NCI-H345 treated with DMSO at 0.1 percent for 48 hours (cell line): Measurements from ENCODE around the gene MEGF11.
"Not testable (repeated sequence)": the region's sequence is repeated elsewhere in the genome, so short reads cannot be mapped to it uniquely, and the experiment has no call there.

ENCODE experiments used
- DNase-seq: peaks from one replicate; lab custom pipeline; 2025; ENCODE audit not compliant: unreplicated experiment; lab: John Stamatoyannopoulos, UW

Gene MEGF11

DNA sequence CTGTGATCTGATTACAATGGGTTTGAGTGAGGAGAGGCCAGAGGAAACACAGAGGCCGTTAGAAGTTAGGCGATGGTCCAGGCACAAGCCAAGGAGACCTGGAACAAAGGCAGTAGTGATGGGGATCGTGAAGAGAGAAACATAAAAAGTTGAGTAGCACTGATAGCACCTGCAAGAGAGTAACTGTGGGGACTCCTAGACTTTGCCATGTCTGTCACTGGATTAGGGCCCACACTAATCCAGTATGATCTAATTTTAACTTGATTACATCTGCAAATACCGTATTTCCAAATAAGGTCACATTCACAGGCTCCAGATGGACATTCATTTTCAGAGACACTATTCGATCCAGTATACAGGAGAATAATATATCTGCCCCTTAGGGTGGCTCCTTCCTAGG lies 239.5 kb downstream of the MEGF11 start:
- DNase-seq: no peak

DNA sequence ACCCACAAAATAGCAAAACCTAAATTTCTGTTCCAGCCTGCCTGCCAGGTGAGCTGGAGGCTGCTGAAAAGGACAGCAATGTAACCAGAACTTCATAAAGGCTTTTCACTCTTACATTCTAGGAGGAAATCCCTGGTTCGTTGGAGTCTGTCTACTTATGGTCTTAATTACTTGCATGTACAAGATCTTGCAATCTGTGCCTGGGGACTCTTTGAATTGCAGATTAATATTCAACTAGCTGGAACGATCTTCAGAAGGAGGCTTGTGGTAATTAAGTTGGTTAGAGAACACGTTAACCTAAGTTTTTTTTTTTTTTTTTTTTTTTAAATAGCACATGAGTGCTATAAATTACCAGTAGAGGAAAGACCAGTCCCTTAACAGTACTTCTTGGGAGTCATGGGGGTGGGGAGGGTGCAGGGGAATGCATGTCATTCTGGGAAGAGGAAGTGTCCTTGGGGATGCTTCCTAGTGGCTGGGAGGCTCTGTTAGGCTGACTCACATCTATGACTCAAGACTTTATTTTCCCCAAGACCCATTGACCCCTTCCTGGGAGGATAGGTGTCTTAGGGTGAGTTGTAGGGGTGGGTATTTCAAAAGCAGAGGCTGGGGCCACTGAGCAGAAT lies 244.5 kb downstream of the MEGF11 start:
- DNase-seq: no peak

DNA sequence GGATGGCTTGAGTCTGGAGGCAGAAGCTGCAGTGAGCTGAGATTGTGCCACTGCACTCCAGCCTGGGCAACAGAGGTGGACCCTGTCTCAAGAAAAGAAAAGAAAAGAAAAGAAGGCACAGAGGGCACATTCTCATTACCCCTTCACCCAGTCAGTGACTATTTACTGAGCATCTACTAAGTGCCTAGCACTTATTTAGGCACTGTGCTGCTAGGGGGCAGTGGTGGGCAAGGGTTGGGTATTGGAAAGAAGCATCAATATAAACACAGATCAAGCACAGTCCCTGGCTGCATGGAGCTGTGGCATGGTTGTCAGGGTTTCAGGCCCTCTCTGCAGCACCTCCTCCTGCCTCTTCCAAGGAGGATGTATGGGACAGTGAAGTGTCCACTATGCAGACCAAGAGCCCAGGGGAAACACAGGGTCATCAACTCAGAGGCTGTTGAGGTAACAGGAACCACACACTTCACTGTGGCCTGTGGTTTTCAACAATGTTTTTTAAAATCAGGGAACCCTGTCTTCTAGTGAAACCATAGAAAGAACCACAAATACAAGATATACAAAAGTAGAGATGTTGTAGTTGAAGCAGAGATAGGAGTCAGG lies 245.8 kb downstream of the MEGF11 start:
- no peak for DNase-seq

DNA sequence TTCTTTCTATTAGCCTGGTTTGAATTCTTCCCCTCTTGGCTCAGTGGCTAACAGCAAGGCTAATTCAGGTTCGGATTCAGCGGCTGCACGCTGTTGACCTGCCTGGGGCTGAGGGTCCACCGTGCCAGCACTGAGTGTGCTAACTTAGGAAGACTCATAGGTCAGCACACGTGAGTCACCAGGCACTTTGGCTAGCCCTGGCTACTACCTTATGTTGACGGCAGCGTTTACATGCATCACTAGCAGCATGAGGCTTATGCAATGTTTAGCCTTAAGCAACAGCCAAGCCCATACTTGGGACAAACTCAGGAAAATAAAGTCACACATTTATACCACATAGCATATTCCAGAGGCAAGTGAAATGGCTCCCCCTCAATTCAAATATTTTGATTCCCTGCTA lies 246.6 kb downstream of the MEGF11 start:
- no peak for DNase-seq

DNA sequence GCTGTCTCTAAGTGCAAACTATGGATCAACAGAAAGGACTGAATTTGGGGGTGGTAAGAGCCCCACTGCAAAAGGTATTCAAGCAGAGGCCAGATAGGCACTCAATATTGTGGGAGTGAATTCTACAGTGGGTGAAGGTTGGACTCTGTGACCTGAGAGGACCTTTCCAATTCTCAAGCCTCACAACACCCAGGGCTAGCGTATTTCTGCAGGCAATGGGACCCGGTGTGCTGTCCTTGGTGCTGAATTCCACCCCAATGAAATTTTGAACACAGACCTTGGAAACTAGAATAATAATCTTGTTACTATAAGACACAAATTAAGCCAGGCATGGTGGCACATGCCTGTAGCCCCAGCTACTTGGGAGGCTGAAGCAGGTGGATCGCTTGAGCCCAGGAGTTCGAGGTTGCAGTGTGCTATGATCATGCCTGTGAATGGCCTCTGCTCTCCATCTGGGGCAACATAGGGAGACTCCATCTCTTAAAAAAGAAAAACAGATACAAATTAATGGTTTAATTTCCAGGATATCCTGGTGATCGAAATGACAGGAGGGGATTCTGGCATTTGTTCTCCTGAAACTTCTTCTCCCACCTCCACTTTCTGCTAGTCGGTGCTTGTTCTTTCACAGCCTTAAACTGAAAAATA lies 248.8 kb downstream of the MEGF11 start:
- no peak for DNase-seq

DNA sequence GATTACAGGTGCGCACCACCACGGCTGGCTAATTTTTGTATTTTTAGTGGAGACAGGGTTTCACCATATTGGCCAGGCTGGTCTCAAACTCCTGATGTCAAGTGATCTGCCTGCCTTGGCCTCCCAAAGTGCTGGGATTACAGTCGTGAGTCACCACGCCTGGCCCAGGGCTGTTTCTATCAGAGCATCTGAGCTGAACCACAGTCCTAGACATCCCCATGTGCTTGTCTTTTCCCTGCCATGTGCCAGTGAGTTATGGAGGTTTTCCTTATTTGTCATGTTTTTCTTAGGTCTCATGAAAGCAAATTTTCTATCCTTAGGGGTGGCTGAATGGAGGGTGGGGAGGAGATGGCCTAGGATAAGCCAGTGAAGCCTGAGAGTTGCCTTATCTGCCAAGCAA lies 250.4 kb downstream of the MEGF11 start:
- DNase-seq: not testable (repeated sequence)

DNA sequence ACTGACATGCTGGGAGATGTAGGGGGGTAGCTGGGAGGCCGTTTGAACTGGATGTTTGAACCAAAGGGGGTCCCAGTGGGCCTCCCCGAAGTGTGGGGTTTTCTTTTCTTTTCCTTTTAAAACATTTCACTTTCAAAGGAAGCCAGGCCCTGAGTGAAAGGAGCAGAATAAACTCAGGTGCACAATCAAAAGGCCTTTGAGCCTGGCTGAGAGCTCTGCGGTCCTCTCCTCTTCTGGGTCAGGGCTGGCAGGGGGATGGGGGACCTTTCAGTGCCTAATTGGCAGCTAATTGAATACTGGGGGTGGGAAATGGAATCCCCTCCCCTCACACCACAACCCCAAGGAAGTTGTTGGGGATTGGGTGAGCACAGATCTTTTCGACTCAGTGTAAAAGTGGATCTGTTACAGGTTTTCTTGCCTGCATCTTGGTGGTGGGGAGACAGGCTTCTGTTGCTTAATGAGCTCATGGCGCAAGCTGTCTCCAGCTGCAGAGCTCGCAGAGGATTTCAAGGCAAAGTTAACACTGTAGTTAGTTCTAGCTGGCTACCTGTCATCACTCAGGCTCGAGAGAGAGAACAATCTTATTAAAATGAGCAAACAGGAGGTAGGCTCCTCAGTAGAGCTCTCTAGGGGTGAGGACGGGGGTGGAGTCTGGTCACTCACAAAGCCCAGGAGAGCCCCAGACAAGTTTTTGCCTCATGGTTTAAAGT lies 251.7 kb downstream of the MEGF11 start:
- no peak for DNase-seq

DNA sequence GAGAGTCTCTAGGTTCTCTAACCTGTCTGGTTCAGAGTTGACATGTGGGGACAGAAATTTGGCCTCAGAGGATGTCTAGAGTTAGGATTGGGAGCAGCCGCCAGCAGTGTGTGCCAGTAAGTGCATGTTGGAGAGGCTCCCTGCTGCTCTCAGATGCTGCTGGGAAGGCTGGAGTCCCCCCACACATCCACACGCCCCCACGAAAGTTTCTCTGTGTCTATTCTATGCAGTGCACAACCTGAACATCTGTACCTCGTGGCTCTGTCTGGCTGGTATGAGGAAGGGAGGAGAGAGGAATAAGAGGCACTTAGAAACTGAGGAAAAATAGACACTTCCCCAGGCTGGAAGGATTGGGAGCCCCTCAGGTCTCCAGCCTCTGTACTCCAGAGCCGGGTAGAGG lies 252.5 kb downstream of the MEGF11 start:
- no peak for DNase-seq

DNA sequence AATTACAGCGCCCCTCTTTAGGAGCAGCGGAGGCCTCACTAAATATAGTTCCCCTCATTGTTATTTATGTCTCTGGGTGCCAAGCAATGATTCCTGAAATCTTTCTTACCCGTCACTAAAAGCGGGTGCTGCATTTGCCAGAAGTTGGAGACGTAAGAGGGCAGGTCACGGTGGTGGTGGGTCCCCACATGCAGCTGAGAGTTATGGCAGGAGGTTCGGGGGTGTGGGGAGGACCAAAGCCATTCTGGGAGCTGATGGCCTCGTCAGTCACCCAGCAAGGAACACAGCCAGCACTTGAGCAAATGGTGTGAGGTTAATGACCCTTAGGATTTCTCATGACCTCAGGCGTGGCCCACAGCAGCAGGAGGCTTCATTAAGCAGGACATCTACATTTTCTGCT lies 255.1 kb downstream of the MEGF11 start:
- DNase-seq: no peak

DNA sequence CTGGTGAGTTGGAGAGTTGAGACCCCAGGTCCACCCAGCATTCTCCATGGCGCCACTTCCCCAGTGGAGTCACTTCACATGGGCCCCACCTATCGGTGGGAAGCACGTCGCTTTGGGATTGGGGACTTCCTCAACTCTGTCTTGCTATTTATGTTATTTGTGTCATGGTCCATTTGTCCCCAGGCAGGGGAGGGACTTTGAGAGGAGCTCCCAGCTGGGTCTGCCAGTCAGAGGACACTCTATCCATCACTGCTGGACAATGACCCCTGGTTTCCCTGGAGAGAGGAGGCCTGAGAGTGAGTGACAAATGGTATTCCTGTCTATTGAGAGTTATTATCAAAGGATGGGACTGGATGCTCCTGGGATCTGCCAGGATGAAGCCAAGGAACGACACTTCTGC lies 256.6 kb downstream of the MEGF11 start:
- no peak for DNase-seq

DNA sequence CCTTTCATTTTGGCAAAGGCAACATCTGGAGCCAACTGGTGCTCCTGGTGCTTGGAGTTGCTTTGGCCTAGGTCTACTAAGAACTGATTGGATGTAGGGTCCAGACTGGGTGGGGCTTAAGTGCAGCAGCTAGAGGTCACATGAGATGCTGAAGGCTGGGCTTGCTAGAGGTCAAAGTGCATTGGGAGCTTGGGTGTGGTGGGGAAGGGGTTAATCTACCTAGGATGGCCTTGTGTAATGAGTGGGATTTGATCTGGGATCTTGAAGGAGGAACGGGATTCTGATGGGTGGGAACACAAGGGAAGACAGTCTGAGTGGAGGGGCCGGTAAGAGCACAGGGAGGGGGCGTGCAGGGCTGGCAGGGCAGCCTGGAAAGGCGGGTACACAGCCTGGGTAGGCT lies 258.7 kb downstream of the MEGF11 start:
- DNase-seq: no peak

DNA sequence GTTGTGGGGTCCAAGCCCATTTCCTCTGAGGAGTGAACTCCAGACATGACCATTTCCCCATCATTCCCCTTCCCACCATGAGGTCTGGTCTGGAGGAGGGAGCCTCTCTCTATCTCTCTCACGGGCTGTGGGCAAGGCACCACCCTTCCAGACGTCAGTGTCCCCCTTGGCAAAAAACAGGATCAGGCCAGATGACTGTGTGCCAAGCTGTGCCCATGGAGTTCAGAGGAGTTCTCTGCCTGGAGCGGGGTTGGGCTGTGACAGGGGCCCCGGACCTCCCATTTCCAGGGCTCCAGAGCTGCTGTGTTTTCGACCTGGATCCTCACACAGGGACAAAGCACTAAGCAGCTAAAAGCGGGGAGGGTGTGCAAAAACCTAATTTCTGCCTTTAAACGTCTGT lies 259.8 kb downstream of the MEGF11 start:
- DNase-seq: no peak

DNA sequence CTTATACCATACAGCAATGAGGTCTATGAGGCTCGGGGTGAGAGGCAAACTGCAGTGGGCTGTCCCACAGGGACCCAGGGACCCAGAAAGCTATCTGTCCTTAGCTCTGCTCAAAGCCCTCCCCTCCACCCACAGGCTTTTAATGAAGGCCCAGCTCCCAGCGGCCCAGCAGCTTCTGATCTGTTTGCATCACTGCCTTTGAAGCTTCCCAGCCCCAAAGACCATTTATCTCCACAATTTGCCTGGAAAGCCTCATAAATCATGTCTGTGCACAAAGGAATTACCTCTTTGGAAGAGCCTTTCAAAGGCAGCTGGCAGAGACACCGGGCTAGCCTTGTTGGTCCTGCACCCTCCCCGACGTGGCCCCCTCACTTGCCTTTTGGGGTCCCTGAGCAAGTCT lies 260.3 kb downstream of the MEGF11 start:
- DNase-seq: no peak

DNA sequence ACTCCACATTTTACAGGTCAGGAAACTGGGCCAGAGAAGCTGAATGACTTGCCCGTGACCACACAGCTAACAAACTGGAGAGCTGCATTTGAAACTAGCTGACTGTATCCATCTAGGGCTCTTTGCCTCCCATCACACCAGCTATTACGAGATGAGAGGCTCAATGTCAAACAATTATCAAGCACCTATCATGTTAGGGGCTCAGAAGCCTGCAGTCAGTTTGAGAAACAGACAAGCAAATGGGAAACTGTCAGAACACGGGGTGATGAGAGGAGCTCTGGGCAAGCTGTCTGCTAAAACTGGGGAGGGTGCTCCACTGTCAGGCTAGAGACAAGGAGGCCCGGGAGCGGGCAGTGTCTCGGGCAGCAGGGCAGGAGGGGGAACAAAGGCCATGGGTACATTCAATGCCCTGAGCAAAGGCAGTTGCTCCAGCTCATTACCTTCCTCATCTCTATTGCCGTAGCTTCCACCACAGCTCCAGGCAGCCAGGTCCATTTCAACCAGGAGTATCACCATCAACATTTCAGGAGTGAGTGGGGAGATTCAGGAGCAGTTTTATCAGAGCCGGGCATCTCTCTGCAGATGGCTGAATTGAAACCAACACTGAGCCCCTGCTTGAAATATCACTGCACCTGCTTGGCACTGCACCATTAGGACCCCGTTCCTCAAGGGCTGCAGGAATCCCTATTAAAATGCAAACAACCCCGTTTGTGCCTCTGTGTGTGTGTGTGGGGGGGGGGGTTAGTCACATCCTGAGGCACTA lies 261.6 kb downstream of the MEGF11 start:
- no peak for DNase-seq

DNA sequence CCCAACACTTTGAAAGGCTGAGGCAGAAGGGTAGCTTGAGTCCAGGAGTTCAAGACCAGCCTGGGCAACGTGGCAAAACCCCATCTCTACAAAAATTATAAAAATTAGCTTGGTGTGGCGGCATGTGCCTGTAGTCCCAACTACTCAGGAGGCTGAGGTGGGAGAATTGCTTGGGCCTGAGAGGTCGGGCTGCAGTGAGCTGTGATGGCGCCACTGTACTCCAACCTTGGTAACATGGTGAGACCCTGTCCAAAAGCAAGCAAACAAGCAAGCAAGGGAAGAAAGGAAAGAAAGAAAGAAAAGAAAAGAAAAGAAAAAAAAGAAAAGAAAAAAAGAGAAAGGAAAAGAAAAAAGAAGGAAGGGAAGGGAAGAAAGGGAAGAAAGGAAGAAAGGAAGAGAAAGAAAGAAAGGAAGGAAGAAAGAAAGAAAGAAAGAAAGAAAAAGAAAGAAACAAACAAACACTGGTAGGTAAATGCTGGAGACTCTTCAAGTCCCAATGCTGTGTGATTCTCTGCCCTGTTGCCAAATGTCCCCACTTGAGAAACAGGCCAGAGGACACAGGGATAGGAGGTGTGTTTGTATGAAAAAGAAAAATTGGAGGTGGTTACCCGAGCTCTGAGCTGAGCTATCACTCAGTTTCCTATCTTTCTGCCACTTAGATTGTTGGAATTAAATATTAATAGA lies 263.1 kb downstream of the MEGF11 start:
- no peak for DNase-seq

DNA sequence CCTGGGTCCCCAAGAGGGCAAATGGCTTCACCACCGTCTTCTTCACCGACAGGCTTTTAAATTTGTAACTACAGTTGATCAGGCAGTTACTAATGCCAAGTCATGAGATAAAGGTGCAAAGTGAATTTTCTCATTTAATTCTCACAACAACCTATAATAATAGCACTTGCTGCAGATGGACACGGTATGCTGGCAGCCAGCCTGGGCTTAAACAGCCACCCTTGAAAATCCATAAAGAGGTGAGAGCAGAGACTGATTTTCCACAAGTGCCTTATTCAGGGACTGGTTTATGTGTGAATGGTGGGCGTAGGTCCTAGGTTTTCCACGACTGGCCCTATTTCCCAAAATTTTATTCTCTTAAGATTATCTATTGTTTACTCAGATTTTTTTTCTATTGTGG lies 266.4 kb downstream of the MEGF11 start:
- DNase-seq: no peak

DNA sequence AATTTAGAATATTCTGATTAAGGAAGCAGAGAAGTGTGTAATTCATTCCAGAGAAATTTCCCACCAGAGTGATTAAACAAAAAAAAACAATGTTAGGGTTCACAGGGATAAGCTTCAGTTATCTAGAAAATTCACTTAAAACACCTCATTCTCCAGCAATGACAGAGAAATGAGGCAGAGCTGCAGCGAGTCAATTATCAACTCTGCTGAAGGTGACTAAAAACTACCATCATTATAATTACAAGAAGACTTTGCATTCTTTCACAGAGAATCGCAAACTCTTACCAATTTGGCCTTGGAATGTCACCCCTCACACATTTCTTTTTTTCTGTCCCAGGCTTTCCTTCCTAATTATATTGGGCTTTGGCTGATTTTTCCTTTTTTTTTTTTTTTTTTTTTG lies 267.1 kb downstream of the MEGF11 start:
- no peak for DNase-seq

DNA sequence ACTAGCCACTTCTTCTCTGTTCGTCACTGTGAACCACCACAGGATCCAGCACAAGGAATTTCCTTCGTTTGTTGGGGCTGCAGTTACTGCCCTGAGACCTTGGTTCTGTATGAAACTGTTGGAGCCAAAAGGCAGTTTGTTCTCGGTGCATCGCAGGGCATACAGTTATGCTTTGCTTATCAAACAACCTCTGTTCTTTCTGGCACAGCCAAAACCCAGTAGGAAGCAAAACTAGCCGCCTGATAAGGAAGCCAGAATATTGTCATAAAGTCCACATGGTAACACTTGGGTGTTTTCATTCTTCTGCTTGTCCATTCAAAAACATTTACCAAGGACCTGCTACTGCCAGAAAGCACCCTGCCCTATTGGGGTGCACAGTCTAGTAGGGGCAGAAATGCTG lies 268.2 kb downstream of the MEGF11 start:
- DNase-seq: no peak

DNA sequence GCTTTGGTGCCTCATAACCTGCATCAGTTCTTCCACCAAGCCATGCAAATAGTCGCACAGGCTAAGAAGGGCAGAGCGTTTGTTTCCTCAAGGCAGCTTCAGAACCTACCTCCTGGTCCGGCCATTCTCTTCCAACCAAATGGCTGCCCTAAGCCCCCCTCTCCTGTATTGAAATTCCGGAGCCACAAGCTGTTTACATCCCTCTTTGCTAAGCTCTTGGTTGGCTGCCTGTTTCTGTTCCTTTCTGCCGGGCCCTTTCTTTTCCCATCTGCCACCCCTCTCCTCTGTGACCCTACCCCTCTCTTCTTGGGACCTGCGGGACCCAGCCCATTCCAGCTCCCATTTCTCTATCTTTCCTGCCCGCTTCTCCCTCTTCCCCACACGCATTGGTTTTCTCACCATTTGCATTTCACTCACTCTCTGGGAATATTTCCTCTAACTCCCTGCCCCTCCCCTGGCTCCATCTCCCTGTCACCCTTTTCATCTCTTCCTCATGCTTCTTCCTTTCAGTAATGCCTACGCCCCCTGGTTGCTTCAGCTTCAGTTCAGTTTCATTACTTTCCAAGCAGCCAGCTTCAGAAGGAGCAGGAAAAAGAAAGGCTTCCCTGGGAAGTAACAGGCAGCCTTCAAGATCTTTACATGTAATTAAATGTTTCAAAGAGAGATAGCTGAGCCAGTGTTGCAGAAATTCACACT lies 270.8 kb downstream of the MEGF11 start:
- no peak for DNase-seq
